Activated T-cell treated with anti-CD3 and anti-CD28 coated beads, Interleukin-2, amount 50 U/mL, for 48 hours (primary cell): ENCODE data around the gene ATP9A.
"Not testable (repeated sequence)": the region's sequence is repeated elsewhere in the genome, so short reads cannot be mapped to it uniquely, and the experiment has no call there.

Experiments
- DNase-seq, 2 experiments: peaks; one replicate each; pipeline ENCODE4 v3.0.0-alpha.2; 2020

The ATP9A gene

DNA sequence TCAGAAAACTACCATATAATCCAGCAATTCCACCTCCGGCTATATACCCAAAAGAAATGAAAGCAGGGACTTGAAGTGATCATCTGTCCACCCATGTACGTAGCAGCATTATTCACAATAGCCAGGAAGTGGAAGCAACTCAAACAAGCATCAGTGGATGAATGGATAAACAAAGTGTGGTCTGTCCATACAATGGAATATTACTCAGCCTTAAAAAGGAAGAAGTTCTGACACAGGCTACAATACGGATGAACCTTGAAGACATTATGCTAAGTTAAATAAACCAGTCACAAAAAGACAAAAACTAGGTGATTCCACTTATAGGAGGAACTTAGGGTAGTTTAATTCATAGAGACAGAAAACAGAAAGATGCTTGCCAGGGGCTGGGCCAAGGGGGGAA, 76.5 kb downstream of the ATP9A start:
- DNase-seq: no peak

DNA sequence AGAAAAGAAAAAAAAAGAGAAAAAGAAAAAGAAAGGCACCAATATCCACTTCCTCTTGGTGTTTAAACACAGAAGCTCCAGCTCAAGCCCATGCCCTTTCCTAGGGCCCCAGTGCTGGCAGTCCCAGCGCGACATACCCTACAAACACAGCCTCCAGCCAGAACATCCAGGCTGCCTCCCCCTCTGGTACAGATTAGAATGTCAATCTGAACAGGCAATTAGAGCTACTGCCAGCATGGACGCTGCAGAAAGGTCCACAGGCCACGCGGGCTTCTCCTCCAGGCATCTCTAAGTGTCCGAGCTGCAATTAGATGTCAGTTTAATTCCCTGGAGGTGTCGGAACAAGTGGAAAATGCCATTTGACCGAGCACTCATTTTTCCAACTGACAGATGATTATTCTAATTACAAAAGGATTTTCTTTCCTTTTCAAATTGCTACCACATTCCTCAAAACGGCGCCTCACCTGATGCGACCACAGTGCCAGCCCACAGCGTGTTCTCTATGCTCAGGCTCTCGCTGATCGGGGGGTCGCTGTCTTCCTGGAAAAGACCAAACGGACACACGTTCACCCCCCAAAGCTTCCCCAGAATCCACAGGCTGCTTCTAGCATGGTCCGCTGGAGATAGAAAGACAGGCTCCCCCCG, 79.5 kb downstream of the ATP9A start:
- DNase-seq: no peak

DNA sequence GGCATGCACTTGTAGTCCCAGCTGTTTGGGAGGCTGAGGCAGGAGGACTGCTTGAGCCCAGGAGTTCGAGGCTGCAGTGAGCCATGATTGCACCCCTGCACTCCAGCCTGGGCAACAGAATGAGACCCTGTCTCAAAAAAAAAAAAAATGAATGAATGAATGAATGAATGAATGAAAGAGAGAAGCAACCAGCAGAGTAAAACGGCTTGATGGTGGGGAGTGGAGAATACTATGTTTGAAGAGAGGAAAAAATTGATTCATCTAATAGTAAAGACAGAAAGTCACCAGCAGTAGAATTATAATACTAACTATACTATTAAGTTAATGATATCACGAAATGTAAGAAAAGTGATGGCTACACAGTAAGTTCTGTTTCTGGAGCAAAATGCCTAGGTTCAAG, 80.6 kb downstream of the ATP9A start:
- DNase-seq: no peak

DNA sequence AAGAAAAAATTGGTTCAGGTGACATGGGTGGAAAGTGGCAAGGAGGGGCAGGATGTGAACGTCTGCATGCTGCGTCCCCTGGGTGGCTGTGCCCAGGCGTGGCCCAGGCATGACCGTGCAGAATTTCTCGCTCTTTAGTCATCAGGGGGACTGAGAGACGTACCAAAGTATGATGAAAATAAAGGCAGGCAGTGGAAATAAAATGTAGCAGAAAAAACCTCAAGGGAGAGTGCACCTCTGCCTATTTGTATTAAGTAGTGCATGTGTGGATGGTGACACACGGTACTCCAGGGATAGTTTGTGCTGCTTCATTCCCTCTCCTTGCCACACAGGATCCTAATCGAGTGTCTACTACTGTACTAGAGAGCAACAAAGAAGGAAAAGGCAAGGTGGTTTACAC, 81.1 kb downstream of the ATP9A start:
- no peak for DNase-seq

DNA sequence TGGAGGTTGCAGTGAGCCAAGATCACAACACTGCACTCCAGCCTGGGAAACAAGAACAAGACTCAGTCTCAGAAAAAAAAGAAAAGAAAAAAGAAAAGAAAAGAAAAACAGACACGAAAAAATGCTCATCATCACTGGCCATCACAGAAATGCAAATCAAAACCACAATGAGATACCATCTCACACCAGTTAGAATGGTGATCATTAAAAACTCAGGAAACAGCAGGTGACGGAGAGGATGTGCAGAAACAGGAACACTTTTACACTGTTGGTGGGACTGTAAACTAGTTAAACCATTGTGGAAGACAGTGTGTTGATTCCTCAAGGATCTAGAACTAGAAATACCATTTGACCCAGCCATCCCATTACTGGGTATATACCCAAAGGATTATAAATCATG, 82.7 kb downstream of the ATP9A start:
- not testable (repeated sequence) for DNase-seq

DNA sequence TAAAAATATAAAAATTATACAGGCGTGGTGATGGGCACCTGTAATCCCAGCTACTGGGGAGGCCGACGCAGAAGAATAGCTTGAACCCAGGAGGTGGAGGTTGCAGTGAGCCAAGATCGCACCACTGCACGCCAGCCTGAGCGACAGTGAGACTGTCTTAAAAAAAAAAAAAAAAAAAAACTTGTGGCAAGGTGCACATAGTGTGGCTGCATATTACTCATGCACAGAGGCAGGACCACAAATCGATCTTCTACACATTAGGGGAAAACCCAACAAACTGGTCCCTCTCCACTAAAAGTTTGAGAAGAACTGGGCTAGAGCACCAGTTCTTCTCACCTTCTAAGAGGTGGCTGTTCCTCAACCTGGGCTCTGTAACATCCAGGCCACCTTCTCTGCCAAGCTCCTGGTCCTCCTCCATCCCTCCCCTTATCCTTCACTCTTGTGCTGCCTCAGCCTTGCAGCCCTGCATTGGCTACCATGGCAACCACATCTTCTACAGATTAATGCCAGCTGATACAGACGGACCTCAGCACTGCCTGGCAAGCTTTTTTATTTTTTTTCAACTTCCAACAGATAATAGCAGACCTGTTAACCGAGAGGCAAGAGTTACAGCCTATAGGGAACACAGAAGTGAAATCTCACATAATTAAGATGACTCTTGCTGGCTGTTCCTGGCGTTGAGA, 88.0 kb downstream of the ATP9A start:
- no peak for DNase-seq

DNA sequence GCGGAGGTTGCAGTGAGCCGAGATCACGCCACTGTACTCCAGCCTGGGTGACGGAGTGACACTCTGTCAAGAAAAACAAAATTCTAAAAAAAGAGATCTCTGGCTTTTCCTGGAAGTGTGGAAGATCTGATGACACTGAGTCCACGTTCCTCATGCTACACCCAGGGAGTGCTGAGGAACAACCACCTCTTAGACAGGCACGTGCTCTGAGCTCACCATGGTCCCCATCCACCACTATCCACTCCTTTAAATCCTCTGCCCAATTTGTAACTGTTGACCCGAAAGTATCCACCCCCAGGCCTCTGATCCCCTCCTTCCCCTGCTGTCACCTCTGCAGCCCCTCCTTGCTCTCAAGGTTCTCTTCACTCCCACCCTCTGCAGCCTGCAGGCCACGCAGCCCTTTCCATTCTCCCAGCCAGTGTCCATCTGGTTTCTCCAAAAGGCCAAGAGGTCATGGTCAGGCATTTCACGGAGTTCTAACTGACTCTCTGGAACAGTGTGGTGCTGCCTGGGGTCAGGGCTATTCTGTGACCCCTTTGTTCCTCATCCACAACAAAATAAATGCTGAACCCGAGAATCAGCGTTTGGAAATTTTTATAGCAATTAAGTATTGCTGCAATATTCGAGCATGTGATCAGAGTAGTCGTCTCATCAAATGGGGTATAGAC, 88.8 kb downstream of the ATP9A start:
- no peak for DNase-seq

DNA sequence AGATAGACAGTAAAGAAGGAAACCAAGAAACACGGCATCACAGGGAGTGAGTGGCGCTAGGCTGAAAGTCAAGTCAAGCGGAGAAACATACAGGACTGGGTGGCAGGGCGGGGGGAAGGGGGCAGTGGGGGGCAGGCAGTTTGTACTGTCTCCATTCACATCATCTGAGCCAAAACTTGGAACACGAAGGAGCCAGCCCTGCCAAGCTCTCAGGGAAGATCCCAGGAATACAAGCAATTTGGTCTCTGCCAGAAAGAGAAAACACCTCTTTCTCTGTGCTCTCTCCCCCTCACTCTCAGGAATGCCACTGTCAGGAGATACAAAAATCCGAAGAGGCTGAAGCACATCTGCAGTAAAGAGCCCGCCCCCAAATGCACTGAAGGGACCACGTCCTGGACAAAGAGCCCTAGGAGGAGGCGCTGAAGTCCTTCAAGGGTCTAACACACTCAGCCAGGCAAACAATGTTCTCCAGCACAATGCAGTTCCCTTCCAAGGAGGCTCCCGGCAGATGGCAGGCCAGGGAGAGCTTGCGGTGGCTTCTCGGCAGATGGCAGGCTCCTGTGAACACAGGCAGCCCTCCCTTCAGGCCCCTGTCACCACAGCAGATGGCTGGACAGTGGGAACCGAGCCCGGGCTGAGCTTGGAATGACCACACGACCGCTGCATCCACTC, 90.0 kb downstream of the ATP9A start:
- no peak for DNase-seq

DNA sequence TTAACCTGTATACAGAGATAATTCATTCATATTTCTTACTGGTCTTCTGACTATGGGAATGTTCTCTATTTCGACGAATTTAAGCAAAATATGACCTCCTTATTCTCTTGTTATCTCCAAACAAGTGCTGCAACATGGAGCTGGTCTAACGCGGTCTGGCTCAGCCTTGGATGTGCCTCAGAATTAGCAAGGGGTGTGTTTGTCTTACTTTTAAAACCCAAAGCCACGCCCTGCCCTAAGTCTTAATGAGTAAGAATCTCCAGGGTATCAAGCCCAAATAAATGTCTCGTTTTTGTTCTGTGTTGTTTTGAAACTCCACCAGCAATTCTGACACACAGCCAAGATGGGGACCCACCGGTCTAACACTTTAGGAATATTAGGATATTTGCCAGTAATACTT, 99.2 kb downstream of the ATP9A start:
- DNase-seq: no peak

DNA sequence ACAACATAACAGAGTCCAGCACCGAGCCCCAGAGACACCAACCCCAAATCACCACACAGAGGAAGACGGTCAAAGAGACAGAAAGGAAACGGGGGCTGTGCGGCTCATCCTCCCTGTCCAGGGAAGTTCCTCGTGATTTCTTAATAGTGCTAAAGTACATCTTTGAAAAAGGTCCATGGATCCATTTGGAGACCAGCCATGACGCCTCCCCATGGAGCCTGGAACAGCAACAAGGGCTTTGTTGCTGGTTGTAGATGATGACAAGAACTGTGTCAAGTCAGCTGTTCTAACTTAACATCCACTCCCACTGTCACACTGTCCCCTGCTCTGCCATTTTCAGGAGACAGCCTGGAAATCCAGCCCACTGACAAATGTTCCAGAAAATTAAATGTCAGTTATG, 99.7 kb downstream of the ATP9A start:
- DNase-seq: no peak

DNA sequence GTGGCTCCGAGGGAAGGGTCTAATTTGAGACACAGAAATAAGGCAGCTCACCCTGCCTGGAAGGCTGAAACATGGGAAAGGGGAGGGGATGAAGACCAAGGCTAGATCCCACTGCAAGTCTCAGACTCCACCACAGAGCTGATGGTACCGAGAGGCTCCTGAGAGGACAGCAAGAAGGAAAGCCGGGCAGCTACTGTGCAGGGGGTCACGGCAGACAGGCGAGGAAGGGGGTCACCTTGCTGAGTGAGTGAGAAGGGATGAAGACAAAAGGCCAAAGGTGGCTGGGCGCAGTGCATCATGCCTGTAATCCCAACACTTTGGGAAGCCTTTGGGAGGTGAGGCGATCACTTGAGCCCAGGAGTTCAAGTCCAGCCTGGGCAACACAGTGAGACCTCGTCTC, 100.7 kb downstream of the ATP9A start:
- DNase-seq: no peak

DNA sequence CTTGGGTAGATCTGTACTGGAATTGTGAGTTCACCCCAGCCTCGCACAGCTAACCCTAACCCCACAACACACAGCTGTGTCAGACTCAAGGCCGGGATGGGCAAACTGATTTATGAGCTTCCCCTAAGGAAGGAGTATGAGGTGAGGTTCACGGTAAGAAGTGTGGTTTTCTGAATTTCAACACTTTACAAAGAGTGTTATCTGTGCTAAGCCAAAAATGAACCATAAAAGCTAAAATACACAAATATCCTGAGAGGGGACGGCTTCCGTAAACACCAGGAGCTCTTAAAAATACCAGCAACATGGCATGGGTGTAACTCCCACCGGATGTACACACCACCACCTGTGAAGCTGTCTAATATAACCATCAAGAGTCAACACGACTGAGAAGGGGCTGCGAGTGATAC, 101.2 kb downstream of the ATP9A start:
- DNase-seq: no peak

DNA sequence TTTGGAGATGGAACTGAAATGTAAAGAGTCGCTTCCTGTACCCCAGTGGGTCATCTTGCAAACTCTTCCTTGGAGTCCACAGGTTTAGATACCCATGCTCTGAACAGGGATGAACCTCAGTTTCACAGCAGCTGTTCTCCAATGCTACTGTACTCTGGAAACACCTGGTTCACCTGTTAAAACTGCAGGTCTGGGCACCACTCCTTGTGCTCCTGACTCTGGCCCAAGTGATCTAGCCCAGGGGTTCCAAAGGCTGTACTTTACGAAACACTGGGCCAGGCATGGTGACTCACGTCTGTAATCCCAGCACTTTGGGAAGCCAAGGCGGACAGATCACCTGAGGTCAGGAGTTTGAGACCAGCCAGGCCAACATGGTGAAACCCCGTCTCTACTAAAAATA, 102.1 kb downstream of the ATP9A start:
- DNase-seq: no peak

DNA sequence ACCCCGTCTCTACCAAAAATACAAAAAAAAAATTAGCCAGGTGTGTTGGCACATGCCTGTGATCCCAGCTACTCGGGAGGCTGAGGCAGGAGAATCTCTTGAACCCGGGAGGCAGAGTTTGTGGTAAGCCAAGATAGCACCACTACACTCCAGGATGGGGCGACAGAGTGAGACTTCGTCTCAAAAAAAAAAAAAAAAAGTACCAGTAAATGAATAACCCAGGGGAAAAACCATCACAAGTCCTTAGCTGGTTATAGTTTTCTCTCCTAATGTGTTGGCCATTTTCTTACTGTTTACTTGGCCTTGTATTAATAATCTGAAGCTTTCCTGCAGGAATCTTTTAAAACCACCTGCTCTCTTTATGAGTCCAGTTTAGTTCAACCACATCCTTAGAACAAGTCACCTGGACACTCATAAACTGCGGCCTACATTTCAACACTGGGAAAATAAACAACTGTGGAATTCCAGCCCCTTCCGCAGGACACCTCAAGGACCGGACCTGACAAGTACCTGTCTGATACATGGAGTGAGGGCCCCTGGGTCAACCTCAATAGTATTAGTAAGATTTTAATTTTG, 102.6 kb downstream of the ATP9A start:
- DNase-seq: no peak

DNA sequence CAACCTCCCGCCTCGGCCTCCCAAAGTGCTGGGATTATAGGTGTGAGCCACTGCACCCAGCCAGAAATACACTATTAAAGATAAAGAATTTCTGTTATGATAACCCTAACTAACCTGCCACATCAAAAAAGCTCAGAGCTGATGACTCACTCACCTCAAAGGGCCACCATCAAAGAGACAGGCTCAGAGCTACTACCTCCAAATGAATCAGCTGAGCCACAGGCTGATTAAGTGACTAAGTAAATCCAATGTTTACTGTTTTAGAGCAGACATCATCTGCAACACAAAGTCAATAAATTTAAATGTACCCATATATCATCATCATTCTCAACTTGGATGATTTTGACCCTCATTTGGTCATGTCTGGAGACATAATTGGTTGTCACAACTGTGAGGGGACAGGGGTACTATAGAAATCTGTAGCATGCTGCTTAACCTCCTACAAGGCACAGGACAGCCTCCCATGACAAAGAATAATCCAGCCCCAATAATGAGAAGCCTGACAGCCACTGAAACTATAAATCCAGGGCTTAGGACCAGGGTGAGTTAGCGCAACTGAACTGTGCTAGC, 106.5 kb downstream of the ATP9A start:
- peak; percentile 60 to 63 for DNase-seq

DNA sequence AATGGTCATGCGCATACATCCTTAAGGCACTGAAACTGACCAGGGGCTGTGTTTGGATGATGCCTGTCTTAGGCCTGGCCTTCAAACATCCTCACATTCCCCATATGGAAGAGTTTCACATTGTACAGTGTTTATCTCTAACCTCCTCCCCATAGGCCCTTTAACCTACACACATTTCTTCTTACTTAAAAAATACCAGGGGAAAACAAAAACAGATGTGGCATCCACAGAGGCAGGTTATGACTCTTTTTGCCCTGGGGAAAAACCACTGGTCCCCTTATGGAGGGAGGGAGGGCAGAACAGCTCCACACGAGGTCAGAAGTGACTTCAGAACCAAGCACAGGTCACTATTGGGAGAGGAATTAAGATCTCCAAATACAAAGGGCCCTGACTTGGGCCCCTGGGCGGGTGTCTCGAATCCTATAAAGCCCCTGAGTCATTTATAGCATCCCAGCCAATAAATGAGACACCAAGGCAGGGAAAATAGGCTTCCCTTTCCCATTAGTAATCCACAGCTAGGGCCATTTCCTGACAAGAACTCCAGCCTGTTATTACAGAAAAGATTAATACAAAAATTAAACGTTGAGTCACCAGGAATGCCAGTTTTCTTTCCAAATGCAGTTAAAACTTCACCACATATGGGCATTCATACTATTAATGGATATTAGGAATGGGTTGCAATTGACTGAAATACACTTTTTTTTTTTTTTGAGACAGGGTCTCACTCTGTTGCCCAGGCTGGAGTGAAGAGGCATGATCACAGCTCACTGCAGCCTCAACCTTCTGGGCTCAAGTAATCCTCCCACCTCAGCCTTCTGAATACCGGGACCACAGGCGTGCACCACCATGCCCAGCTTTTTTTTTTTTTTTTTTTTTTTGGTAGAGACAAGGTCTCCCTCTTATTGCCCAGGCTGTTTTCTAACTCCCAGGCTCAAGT, 107.2 kb downstream of the ATP9A start:
- no peak for DNase-seq

DNA sequence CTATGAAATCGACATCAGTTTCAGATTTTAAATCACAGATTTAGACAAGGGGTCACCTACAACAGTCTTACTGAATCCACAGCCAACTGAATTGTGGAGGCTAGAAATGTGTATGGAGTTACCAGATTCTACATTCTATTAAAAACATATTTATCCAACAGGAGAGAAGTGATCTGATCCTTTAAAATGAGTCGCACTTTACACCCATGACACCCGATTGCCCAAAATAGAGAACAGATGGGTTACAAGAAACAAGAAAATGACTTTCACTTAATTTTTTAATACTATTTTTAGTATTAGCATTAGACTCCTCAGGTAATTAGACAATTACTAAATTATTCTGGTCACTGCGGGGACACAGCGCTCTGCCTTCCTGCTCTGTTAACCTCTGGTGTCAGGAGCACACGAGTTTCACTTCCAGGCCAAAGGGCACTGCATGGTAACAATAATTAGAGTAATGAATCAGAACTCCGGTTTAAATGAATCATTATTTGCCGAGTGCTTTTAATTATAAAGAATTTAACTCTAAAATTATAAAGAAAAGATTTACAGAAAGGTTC, 108.6 kb downstream of the ATP9A start:
- no peak for DNase-seq

DNA sequence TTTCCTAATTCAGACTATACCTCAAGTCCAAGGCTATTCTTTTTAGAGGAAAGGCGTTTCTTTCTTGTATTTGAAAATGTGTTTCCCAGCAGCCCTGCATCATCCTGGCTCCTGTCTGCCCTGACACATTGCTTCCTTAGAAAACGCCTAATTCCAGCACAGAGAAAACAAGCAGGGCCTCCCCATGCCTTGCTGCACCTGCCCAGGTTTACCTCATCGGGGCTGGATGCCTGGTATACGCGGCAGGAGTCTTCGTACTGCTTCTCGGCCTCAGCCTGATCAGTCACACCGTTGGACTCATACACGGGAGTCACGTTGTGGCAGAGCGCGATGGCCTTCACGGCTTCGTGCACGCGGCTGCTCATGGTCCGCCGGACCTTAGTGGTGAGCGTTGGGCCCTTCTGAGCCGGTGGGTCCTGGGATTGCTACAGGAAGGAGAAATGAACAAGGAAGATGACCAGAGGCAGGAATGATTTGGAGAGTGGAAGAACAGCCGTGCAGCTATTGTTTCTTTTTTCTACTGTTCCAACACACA, 111.4 kb downstream of the ATP9A start:
- DNase-seq: no peak

DNA sequence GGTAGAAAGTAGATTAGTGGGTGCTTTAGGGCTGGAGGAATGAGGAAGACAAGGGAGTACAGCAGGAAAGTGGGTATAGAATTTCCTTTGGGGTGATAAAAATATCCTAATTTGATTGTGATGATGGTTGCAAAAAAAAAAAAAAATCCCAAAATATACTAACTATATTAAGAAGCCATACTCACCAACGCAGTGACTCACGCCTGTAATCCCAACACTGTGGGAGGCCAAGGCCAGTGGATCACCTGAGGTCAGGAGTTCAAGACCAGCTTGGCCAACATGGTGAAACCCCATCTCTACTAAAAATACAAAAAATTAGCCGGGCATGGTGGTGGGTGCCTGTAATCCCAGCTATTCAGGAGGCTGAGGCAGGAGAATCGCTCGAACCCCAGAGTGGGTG, 112.1 kb downstream of the ATP9A start:
- DNase-seq: not testable (repeated sequence)

DNA sequence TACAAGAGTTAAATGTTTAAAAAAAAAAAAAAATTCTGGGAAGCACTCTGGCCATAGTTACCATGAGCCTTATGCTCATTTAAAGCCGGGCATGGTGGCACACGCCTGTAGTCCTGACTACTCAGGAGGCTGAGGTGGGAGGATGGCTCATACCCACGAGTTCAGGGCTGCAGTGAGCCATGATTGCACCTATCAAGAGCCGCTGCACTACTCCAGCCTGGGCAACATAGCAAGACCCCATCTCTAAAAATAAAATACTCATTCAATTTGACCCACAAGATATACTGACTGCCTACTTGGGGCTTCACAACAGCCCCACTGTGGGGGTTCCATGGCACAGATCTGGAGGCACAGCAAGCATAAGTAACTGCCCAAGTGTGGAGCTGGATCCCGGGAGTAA, 113.7 kb downstream of the ATP9A start:
- DNase-seq: no peak

DNA sequence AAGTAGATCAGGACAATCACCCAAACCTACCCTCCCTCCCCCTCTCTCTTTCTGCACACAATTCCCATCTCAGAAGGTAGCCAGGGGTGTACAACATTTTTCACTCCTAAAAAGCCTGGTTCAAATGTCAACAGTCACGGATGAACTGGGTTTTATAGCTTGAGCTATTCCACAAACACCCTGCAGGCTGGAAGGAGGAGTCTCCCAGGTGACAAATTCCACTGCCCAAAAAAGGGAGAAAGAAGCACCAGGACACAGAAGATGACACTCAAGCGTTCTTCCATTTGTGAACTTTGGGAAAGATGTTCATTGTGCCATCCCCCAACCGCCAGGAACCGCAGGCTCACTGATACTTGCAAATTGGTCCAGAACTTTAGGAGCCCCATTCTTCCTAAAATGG, 114.1 kb downstream of the ATP9A start:
- no peak for DNase-seq
